Liver (tissue), 9 donors: Measurements from ENCODE around the gene OR51E2. TPM values are rescaled to one million over a fixed set of nuclear protein-coding genes. Genes with fewer than 3 reads are reported as not detected.

Source experiments
- DNase-seq: peaks from one replicate; pipeline ENCODE4 v3.0.0-alpha.2; 2017; ENCODE audit warnings: low spot score
- H3K27ac ChIP-seq, 2 donors: one replicate each; pipeline ENCODE4 v1.7.0; 2013; ENCODE audit warnings: inconsistent platforms in 2 of 2, low read length in 2 of 2, control low read depth in 1 of 2, low read depth in 1 of 2, mild to moderate bottlenecking in 1 of 2
- H3K27me3 ChIP-seq, 4 donors: one replicate each; pipeline versions ENCODE4 v1.6.1 to v1.7.0; 2013; ENCODE audit warnings: low read length in 3 of 4, inconsistent platforms in 1 of 4, mild to moderate bottlenecking in 1 of 4, moderate library complexity in 1 of 4; ENCODE audit not compliant: control insufficient read depth in 4 of 4, insufficient read depth in 4 of 4
- H3K36me3 ChIP-seq, 4 donors: one replicate each; pipeline versions ENCODE4 v1.6.1 to v1.7.0; 2013; ENCODE audit warnings: low read length in 3 of 4, mild to moderate bottlenecking in 3 of 4, low read depth in 1 of 4, moderate library complexity in 1 of 4; ENCODE audit not compliant: control insufficient read depth in 4 of 4, insufficient read depth in 3 of 4
- H3K4me1 ChIP-seq, 4 donors: one replicate each; pipeline versions ENCODE4 v1.6.1 to v1.7.0; 2013; ENCODE audit warnings: low read length in 3 of 4, mild to moderate bottlenecking in 3 of 4, moderate library complexity in 1 of 4; ENCODE audit not compliant: control insufficient read depth in 4 of 4, insufficient read depth in 4 of 4
- H3K4me3 ChIP-seq, 3 donors: one replicate each; pipeline versions ENCODE4 v1.6.1 to v1.7.0; 2013; ENCODE audit warnings: low read length in 3 of 3, control low read depth in 1 of 3, low read depth in 1 of 3, mild to moderate bottlenecking in 1 of 3
- H3K9ac ChIP-seq, 2 donors: one replicate each; pipeline ENCODE4 v1.7.0; 2013; ENCODE audit warnings: low read length in 2 of 2, mild to moderate bottlenecking in 2 of 2, moderate library complexity in 2 of 2, control low read depth in 1 of 2, low read depth in 1 of 2
- H3K9me3 ChIP-seq, 4 donors: one replicate each; pipeline versions ENCODE4 v1.6.1 to v1.7.0; 2013; ENCODE audit warnings: low read length in 3 of 4; ENCODE audit not compliant: control insufficient read depth in 4 of 4
- EGR1 ChIP-seq, 2 donors: IDR thresholded peaks; 2 replicates each; pipeline ENCODE4 v1.6.1; 2016 to 2018; ENCODE audit warnings: antibody characterized with exemption in 2 of 2, low read depth in 2 of 2
- FOXA1 ChIP-seq: IDR thresholded peaks from 2 replicates; pipeline ENCODE4 v1.6.1; 2016; ENCODE audit warnings: antibody characterized with exemption
- FOXA2 ChIP-seq: IDR thresholded peaks from 2 replicates; pipeline ENCODE4 v1.6.1; 2016; ENCODE audit warnings: antibody characterized with exemption
- GABPA ChIP-seq, 2 donors: IDR thresholded peaks in 1 of 2; conservative IDR thresholded peaks in 1 of 2; 2 replicates each; pipeline ENCODE4 v1.6.1; 2016; ENCODE audit warnings: antibody characterized with exemption in 2 of 2, mild to moderate bottlenecking in 1 of 2, moderate library complexity in 1 of 2
- HNF4A ChIP-seq, 2 donors: conservative IDR thresholded peaks; 2 replicates each; pipeline ENCODE4 v1.6.1; 2016; ENCODE audit warnings: antibody characterized with exemption in 2 of 2, mild to moderate bottlenecking in 2 of 2
- JUND ChIP-seq, 2 donors: IDR thresholded peaks; 2 replicates each; pipeline ENCODE4 v1.6.1; 2016; ENCODE audit warnings: antibody characterized with exemption in 2 of 2
- NR2F2 ChIP-seq: IDR thresholded peaks from 2 replicates; pipeline ENCODE4 v1.6.1; 2016; ENCODE audit warnings: antibody characterized with exemption
- RAD21 ChIP-seq, 2 donors: IDR thresholded peaks; 2 replicates each; pipeline ENCODE4 v1.6.1; 2016; ENCODE audit warnings: antibody characterized with exemption in 2 of 2, mild to moderate bottlenecking in 2 of 2
- RXRA ChIP-seq, 2 donors: IDR thresholded peaks; 2 replicates each; pipeline ENCODE4 v1.6.1; 2017 to 2018; ENCODE audit warnings: antibody characterized with exemption in 2 of 2, mild to moderate bottlenecking in 1 of 2
- TAF1 ChIP-seq: conservative IDR thresholded peaks from 2 replicates; pipeline ENCODE4 v1.6.1; 2016; ENCODE audit warnings: antibody characterized with exemption, mild to moderate bottlenecking
- YY1 ChIP-seq: IDR thresholded peaks from 2 replicates; pipeline ENCODE4 v1.6.1; 2016; ENCODE audit warnings: antibody characterized with exemption, mild to moderate bottlenecking
- WGBS: extraction: QIAGEN DNeasy Blood & Tissue Kit; methylation state at CpG from one replicate; pipeline ENCODE4 v1.1.7; 2013; 5-methylcytosine and 5-hydroxymethylcytosine counted together
- polyA plus RNA-seq, 2 donors: library from polyadenylated mRNA; stranded (reverse) in 1 of 2; unstranded in 1 of 2; fragments of 200-250 nt in 1 of 2; fragments of >200 nt in 1 of 2; fragmentation: Nextera tagmentation in 1 of 2; extraction: Ambion mirVana in 1 of 2; gene quantifications; one replicate each; pipeline versions ENCODE4 v1.2.1 to v1.2.3, GENCODE V29; 2013 to 2015
- total RNA-seq, 2 donors: library from RNA; depleted of rRNA; stranded (reverse); fragments of >200 nt; gene quantifications; one replicate each; pipeline ENCODE4 v1.2.3, GENCODE V29; 2014
- TF ChIP-seq, protein P1 (sequence below): fragments of 150-350 bp; IDR thresholded peaks from 2 replicates; pipeline ENCODE4 v1.5.1; 2017; ENCODE audit warnings: improper control_type of control experiment, low read depth, low read length; ENCODE audit not compliant: missing input control
- TF ChIP-seq, protein P2 (sequence below): IDR thresholded peaks from 2 replicates; pipeline ENCODE4 v1.6.1; 2016; ENCODE audit warnings: antibody characterized with exemption, mild to moderate bottlenecking
- TF ChIP-seq, protein P3 (sequence below): IDR thresholded peaks from 2 replicates; pipeline ENCODE4 v1.6.1; 2016; ENCODE audit warnings: antibody characterized with exemption
- donor health status: healthy.
- donor health status: healthy.
- donor health status: healthy.
- donor health status: healthy.
- donor health status: healthy.

OR51E2 gene
- total and polyA plus RNA-seq, 4 donors: not detected

DNA sequence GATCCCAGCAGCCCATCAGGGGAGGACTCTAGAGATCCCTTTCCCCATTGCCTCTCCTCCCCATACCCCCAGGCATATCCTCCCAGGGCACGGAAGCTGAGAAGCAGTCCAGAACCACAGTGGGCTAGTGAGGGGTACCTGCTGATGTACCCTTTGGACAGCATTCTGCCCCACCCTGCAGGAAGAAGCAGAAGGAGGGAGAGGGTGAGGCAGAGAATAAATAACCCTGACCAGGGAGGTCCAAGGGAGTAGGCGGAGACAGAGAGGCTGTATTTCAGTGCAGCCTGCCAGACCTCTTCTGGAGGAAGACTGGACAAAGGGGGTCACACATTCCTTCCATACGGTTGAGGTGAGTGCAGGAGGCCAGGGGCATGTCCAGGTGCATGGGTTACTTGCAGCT lies 54.0 kb downstream of the OR51E2 start, which contains the start of gene OR51E1:
Gene OR51E1, plus strand, starts transcription at position 301 of the 400 bp plus-strand sequence. CDS start 8,545 bp downstream, outside the sequence.
- Histone ChIP-seq H3K9ac (no peak within 1 kb of the TSS), H3K36me3 (no peaks in the 10 kb centered on the region), H3K9me3 (no peaks in the 10 kb centered on the region), H3K27me3 (peaks cover 0 to 6% (median 0%) of the 10 kb centered on the region in 4 donors), H3K4me3 (no peak within 1 kb of the TSS), H3K4me1 (no peaks in the 10 kb centered on the region), H3K27ac (no peak within 1 kb of the TSS)
- TF ChIP-seq FOXA1 (no peak), JUND (IDR thresholded peaks at IDR 0.05) (no peak)
- TF ChIP-seq, protein P1, sequence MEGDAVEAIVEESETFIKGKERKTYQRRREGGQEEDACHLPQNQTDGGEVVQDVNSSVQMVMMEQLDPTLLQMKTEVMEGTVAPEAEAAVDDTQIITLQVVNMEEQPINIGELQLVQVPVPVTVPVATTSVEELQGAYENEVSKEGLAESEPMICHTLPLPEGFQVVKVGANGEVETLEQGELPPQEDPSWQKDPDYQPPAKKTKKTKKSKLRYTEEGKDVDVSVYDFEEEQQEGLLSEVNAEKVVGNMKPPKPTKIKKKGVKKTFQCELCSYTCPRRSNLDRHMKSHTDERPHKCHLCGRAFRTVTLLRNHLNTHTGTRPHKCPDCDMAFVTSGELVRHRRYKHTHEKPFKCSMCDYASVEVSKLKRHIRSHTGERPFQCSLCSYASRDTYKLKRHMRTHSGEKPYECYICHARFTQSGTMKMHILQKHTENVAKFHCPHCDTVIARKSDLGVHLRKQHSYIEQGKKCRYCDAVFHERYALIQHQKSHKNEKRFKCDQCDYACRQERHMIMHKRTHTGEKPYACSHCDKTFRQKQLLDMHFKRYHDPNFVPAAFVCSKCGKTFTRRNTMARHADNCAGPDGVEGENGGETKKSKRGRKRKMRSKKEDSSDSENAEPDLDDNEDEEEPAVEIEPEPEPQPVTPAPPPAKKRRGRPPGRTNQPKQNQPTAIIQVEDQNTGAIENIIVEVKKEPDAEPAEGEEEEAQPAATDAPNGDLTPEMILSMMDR: no peak
- 69% methylated on average over 3 of the region's 3 CpGs for WGBS
- DNase-seq: no peak

DNA sequence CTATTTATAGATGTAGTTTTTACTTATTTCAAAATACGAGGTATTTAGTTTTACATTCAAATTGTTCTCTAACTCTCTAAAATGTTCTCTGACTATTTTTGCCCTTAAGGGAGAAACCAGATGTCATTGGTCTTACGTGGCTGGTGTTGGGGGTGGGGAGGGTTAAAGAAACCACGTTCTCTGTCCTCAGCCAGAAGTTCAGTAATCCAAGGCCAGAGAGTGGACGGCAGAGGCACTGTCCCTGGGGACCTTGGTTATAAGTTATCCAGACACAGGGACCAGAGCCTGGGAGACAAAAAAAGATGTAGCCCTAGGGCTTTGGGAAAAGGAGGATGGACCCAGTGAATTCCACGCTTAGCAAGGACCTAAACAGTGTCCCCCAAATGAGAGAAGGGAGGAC lies 54.6 kb downstream of the OR51E2 start:
- Histone ChIP-seq H3K4me1 (no peaks in the 10 kb centered on the region), H3K9ac (no peak overlapping the region), H3K27ac (no peak overlapping the region), H3K36me3 (no peaks in the 10 kb centered on the region), H3K9me3 (no peaks in the 10 kb centered on the region), H3K4me3 (no peak overlapping the region), H3K27me3 (peaks cover 0 to 6% (median 0%) of the 10 kb centered on the region in 4 donors)
- DNase-seq: no peak
- TF ChIP-seq YY1 (no peak), GABPA (IDR thresholded peaks at IDR 0.05 in 1 of 2, conservative IDR thresholded peaks at IDR 0.05 in 1 of 2) (no peak), RAD21 (IDR thresholded peaks at IDR 0.05) (no peak), JUND (IDR thresholded peaks at IDR 0.05) (no peak), FOXA2 (no peak), FOXA1 (no peak), HNF4A (conservative IDR thresholded peaks at IDR 0.05) (no peak)
- TF ChIP-seq, protein P2, sequence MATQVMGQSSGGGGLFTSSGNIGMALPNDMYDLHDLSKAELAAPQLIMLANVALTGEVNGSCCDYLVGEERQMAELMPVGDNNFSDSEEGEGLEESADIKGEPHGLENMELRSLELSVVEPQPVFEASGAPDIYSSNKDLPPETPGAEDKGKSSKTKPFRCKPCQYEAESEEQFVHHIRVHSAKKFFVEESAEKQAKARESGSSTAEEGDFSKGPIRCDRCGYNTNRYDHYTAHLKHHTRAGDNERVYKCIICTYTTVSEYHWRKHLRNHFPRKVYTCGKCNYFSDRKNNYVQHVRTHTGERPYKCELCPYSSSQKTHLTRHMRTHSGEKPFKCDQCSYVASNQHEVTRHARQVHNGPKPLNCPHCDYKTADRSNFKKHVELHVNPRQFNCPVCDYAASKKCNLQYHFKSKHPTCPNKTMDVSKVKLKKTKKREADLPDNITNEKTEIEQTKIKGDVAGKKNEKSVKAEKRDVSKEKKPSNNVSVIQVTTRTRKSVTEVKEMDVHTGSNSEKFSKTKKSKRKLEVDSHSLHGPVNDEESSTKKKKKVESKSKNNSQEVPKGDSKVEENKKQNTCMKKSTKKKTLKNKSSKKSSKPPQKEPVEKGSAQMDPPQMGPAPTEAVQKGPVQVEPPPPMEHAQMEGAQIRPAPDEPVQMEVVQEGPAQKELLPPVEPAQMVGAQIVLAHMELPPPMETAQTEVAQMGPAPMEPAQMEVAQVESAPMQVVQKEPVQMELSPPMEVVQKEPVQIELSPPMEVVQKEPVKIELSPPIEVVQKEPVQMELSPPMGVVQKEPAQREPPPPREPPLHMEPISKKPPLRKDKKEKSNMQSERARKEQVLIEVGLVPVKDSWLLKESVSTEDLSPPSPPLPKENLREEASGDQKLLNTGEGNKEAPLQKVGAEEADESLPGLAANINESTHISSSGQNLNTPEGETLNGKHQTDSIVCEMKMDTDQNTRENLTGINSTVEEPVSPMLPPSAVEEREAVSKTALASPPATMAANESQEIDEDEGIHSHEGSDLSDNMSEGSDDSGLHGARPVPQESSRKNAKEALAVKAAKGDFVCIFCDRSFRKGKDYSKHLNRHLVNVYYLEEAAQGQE: no peak
- TF ChIP-seq, protein P3, sequence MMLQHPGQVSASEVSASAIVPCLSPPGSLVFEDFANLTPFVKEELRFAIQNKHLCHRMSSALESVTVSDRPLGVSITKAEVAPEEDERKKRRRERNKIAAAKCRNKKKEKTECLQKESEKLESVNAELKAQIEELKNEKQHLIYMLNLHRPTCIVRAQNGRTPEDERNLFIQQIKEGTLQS: no peak
- WGBS: 34% methylated on average over 5 of the region's 5 CpGs

DNA sequence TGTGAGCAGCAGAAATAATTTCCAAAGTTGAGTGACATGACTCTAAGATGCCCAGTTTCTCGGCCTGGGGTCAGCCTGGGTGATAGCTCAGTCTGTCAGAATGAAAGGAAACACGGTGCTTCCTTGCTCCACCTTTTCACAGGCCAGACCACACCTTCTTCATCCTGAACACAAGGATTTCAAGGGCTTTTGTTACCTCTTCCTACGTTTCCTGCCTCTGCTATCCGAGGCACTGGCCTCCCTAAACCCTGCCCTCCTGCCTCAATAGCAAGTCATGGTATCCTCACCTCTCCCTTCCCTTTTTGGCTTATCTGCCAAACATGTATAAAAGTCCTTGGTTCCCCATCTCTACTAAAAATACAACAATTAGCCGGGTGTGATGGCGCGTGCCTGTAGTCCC lies 55.6 kb downstream of the OR51E2 start:
- 71% methylated on average over 7 of the region's 7 CpGs for WGBS

More for the DNA sequence above, 55.6 kb downstream of the OR51E2 start:
- DNase-seq: no peak
- H3K27me3 ChIP-seq: peaks cover 0 to 6% (median 0%) of the 10 kb centered on the region in 4 donors
- H3K9me3 ChIP-seq: no peaks in the 10 kb centered on the region
- H3K4me1 ChIP-seq: peaks cover 0 to 2% (median under 1%) of the 10 kb centered on the region in 4 donors
- no peaks in the 10 kb centered on the region for H3K36me3 ChIP-seq
- H3K9ac ChIP-seq: no peak overlapping the region
- TF ChIP-seq YY1 (no peak), TAF1 (no peak), RXRA (IDR thresholded peaks at IDR 0.05) (no peak), FOXA1 (no peak), NR2F2 (no peak), EGR1 (IDR thresholded peaks at IDR 0.05; ENCODE audit: low read depth in 2 of 2) (no peak), RAD21 (IDR thresholded peaks at IDR 0.05) (no peak), JUND (IDR thresholded peaks at IDR 0.05) (no peak)
- TF ChIP-seq, protein P3: no peak
- TF ChIP-seq, protein P2: no peak
- no peak overlapping the region for H3K4me3 ChIP-seq
- no peak overlapping the region for H3K27ac ChIP-seq
